Stimulated activated CD4-positive, alpha-beta T cell treated with anti-CD3 and anti-CD28 coated beads, Interleukin-12 subunit alpha, Interleukin-12 subunit beta, amount 100 ng/mL, for 24 hours (primary cell): Measurements from ENCODE around the gene ADAMTS20.
"Not testable (repeated sequence)": the region's sequence is repeated elsewhere in the genome, so short reads cannot be mapped to it uniquely, and the experiment has no call there.

ENCODE experiments used
- DNase-seq, 2 experiments: peaks; one replicate each; pipeline ENCODE4 v3.0.0-alpha.2; 2020; ENCODE audit warnings: low read depth in 2 of 2

The ADAMTS20 gene

DNA sequence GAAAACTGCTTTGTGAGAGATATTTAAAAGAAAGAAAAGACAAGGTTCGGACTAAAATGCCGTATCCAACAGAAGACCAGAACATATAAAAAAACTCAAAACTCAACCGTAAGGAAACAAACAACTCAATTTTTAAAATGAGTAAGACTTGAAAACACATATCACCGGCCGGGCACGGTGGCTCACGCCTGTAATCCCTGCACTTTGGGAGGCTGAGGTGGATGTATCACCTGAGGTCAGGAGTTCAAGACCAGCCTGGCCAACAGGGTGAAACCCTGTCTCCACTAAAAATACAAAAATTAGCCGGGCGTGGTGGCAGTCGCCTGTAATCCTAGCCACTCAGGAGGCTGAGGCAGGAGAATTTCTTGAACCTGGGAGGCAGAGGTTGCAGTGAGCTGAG lies 192.0 kb downstream of the ADAMTS20 start:
- not testable (repeated sequence) for DNase-seq

GRCh38 chr12:43357141-43357540 lies 194.9 kb downstream of the ADAMTS20 start:
- DNase-seq = no peak

DNA sequence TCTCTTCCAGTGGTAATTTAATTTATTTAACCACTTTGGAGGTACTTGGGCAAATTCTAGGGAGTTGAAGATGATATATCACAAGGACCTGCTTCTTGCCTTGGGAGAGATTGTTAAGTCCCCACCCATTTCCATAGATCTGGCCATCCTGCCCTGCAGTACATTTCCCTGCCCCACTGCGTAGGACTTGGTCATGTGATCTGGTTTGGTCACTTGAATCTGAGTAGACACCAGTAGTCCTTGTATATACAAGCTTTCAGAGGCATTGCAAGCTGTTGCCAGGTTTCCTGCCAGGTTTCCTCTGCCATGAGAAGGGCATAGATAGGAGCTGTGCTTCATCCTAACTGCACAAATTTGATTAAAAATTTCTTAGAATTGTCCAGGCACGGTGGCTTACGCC lies 200.0 kb downstream of the ADAMTS20 start:
- DNase-seq = no peak

DNA sequence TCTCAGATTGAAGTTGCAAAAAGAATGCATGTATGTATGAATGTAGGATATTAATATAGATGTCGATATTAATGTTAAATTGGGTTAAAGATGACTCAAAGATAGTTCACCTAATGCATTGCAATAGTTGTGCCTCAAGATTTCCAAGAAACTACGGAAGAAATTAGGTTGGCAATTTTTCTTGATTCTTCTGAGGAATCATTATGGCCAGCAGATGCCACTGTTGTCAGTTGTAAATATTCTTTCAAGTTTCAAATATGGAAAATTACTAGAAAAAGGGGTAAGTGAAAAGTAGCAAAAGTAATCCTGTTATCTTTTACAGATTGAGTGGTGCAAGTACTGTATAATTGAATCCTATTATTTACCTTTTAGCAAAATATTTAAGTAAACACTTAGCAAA lies 202.1 kb downstream of the ADAMTS20 start:
- no peak for DNase-seq

DNA sequence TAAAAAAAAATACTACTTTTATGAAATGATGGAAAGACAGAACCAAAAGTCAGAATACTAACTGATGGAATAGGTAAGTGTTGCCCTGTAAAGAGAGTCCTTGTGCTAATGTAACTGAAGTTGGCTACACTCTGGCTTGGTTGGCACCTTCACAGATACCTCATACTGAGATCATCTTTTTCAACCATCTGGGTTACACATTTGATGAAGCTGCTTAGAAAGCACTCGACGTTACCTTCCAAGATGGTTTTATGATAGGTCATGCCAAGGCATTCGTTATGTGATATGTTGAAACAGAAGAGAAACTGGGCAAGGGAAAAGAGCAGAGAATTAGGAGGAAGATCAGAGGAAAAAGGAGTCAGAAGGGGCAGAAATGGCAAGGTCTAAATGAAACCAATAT lies 203.8 kb downstream of the ADAMTS20 start:
- DNase-seq = no peak

DNA sequence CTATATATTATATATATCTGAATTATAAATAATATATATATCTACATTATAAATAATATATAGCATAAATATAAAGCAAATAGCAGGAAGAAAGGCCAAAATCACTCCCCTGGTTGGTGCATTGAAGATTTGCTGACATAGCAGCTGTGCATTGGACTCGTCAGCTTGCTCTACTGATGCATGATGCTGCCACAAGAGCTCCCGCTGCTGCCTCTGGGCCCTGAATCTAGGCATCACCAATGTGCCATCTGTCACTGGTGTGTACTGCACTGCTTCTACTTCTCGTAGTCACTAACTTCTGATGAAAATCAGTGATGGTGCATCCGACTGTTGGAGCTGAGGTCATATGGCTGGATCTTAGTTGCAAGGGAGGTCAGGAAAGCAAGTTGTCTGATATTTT lies 205.0 kb downstream of the ADAMTS20 start:
- no peak for DNase-seq

GRCh38 chr12:43345023-43345422 lies 207.0 kb downstream of the ADAMTS20 start:
- no peak for DNase-seq

DNA sequence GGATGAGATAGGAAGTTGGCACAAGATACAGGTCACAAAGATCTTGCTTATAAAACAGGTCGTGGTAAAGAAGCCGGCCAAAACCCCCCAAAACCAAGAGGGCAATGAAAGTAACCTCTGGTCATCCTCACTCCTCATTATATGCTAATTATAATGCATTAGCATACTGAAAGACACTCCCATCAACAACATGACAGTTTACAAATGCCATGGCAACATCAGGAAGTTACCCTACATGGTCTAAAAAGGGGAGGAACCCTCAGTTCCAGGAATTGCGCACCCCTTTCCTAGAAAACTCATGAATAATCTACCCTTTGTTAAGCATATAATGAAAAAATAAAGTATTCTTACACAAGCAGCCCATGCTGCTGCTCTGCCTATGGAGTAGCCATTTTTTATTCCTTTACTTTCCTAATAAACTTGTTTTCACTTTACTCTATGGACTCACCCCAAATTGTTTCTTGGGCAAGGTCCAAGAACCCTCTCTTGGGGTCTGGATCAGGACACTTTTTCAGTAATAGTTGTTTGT lies 210.2 kb downstream of the ADAMTS20 start:
- not testable (repeated sequence) for DNase-seq

DNA sequence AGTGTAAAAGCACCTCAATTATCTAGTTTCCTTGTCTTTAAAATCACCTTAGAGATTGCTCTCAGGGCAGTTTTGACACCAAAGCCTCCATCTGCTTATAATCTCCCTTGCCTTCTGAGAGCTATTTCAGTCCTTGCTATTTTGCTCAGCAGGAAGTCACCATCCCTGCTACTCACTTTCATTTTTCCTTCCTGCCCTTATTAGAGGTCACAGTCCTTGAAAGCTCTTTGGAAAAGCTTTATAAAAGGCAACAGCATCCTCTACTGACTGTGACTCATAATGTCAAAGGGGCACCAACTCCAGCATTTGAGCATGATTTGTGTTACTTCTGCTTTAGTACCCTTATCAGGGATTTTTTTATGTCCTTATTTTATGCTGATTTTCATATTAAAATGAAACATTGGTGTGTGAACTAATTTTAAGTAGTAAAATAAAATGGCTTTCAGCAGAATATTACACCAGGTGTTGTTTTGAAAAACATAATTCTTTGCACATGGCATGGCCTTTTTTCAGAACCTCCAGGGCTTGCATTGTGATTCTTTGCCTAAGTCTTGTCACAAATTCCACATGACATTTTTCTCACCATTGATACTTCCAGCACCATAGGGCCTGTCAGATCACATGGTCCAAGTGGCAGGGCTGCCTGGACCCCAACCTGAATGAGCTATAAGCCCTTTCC lies 213.0 kb downstream of the ADAMTS20 start:
- DNase-seq = no peak

DNA sequence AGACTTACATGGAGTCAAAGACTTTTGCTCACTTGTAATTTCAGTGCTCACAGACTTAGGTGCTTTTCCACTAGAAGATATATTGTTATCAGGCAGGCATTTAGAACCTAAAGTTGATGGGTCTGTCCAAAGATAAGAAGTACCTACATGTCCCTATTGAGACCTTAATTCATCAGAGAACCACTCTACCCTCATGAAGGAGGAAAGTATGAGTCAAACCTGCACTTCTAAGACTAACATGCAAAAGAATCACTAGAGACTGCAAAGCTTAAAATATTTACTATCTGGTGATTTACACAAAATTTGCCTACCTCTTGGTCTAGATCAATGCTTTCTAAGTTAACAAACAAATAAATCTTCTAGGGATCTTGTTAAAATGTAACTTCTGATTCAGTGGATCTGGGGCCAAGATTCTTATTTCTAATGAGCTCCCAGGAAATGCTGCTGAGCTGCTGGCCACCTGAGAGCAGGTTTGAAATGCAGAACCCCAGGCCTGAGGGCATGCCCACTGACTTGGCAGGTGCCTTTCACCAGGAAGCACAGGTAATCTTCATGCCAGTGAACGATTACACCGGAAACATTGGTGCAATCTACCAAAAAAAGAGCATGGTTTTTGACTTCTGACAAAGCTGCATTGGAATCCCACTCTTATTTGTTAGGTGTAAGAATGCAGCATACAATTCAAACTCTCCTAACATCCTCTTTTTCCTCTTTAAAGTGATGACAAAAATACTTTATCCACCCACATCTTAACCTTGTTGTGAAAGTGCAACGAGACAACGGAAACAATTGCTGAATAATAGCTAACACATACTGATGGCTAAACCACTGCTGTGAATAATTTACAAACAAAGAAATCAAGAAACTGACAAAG lies 214.2 kb downstream of the ADAMTS20 start:
- DNase-seq = no peak

GRCh38 chr12:43336962-43337555 lies 214.9 kb downstream of the ADAMTS20 start:
- no peak for DNase-seq

GRCh38 chr12:43333644-43334043 lies 218.4 kb downstream of the ADAMTS20 start:
- DNase-seq = no peak

- DNase-seq = no peak
These were observed 218.9 kb downstream of the ADAMTS20 start for GRCh38 chr12:43332977-43333640.

- no peak for DNase-seq
These were observed 220.1 kb downstream of the ADAMTS20 start for GRCh38 chr12:43331935-43332334.

DNA sequence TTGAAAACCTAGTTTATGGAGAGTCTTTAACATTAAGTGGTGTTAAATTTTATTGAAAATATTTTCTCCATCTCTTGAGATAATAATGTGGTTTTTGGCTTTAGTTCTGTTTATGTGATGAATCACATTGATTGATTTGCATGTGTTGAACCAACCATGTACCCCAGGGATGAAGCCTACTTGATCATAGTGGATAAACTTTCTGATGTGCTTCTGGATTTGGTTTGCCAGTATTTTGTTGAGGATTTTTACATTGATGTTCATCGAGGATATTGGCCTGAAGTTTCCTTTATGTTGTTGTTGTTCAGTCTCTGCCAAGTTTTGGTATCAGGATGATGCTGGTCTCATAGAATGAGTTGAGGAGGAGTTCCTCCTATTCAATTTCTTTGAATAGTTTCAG lies 222.6 kb downstream of the ADAMTS20 start:
- no peak for DNase-seq

- DNase-seq = no peak
These were observed 226.2 kb downstream of the ADAMTS20 start for GRCh38 chr12:43325786-43326185.

- no peak for DNase-seq
These were observed 231.7 kb downstream of the ADAMTS20 start for GRCh38 chr12:43320281-43320680.

GRCh38 chr12:43318021-43318420 lies 234.0 kb downstream of the ADAMTS20 start:
- DNase-seq = no peak

- no peak for DNase-seq
These were observed 234.8 kb downstream of the ADAMTS20 start for GRCh38 chr12:43317156-43317555.

DNA sequence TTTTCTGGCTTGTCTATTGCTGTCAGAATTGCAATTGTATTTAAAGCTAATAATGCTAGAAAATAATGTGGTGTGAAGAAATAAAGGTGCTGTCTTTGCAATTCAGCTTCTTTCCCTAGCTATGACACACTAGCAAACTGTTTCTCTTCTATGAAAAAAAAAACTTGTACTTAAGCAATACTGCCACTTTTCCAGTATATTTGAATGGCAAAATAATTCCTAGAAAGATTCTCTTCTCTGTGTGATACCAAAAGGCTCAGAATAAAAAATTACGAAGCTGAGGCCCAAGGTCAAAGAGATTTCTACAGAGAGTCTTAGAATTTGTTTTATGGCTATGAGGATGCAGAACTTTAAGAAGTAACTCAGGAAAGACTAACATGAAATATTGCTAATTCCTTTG lies 235.5 kb downstream of the ADAMTS20 start:
- no peak for DNase-seq

GRCh38 chr12:43315961-43316360 lies 236.0 kb downstream of the ADAMTS20 start:
- DNase-seq = no peak

DNA sequence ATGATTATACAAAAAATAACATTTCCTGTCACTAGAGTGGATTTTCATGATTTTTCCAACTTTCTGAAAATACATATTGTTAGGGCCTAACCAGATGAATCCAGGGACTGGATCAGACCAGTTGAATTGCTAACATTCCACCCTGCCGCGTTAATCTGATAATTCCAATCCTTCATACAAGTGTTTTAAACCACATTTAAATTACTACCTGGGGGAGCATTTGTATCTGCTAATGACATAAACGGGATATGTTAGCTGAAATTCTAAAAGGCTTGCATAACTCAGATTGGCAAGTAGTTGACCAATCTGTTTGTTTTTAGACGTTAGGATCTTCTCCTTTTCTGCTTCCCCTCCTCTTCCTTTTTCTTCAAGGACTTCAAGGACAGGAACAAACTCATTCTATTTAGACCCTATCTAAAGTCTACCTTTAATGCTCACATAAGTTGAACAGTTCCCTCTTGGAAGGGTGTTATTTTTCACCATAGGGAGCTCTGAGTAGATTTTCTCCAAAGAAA lies 239.0 kb downstream of the ADAMTS20 start:
- no peak for DNase-seq
